ENCODE measurements around the gene RAD51B.

RAD51B gene

GRCh38 chr14:68634332-68634731 is 814.8 kb downstream of the RAD51B start:
- no peak for DNase-seq (ENCODE audit: low read depth in 2 of 2)

GRCh38 chr14:68634874-68635595 is 815.5 kb downstream of the RAD51B start:
- no peak for DNase-seq (ENCODE audit: low read depth in 2 of 2)

GRCh38 chr14:68636597-68636996 is 817.0 kb downstream of the RAD51B start:
- DNase-seq (ENCODE audit: low read depth in 2 of 2): no peak

- no peak for DNase-seq (ENCODE audit: low read depth in 2 of 2)
Observed at GRCh38 chr14:68637106-68638021, 817.8 kb downstream of the RAD51B start.

GRCh38 chr14:68638141-68638999 is 818.8 kb downstream of the RAD51B start:
- DNase-seq (ENCODE audit: low read depth in 2 of 2): no peak

- no peak for DNase-seq (ENCODE audit: low read depth in 2 of 2)
Observed at GRCh38 chr14:68639000-68639757, 819.6 kb downstream of the RAD51B start.

- DNase-seq (ENCODE audit: low read depth in 2 of 2): no peak
Observed at GRCh38 chr14:68639758-68640574, 820.4 kb downstream of the RAD51B start.

DNA sequence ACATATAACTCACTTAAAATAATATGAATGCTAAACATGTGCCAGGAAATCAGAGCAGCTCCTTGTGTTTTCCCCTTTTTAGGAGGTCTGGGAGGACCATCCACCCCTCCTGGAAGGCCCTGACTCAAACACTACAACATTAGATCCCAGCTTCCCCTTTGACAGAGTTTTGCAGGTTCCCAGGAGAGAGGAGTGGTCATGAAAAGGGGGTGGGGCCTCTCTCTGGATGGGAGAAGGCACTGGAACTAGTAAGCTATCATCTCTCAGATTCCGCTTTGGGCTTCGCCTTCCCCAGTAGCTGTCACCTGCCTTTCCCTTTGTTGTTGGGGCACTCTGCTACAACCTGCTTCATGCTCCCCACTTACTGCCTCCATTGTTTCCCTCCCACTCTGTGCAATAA is 824.1 kb downstream of the RAD51B start:
- no peak for DNase-seq (ENCODE audit: low read depth in 2 of 2)

DNA sequence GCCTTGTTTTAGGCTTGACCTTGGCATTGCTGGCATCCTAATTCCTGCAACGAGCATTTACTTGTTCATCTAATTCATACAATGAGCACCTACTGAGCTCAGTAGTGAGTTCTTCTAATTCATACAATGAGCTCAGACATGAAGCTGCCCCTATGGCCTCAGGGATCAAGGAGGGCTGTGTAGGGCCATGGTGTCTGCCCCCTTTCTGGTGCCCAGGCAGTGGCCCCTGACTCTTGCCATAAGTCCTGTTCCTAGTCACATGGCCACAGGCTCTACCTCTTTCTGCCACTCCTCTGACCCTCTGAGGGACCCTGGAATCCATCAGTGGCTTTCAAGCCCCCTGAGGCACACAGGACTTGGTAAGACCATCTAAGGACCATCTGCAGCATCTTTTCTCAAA is 824.5 kb downstream of the RAD51B start:
- no peak for DNase-seq (ENCODE audit: low read depth in 2 of 2)

DNA sequence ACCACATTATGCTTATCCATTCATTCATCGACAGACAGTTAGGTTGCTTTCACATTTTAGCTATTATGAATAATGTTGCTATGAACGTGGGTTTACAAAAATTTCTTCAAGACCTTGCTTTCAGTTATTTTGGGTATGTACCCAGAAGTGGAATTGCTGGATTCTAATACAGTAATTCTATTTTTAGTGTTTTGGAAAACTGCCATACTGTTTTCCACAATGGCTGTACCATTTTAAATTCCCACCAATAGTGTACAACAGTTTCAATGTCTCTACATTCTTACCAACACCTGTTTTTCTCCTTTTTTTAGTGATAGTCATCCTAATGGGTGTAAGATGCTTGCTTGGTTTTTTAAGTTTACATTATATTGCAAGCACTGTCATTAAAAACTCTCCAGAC is 825.8 kb downstream of the RAD51B start:
- DNase-seq (ENCODE audit: low read depth in 2 of 2): no peak

- DNase-seq (ENCODE audit: low read depth in 2 of 2): no peak
Observed at GRCh38 chr14:68649476-68650189, 830.1 kb downstream of the RAD51B start.

DNA sequence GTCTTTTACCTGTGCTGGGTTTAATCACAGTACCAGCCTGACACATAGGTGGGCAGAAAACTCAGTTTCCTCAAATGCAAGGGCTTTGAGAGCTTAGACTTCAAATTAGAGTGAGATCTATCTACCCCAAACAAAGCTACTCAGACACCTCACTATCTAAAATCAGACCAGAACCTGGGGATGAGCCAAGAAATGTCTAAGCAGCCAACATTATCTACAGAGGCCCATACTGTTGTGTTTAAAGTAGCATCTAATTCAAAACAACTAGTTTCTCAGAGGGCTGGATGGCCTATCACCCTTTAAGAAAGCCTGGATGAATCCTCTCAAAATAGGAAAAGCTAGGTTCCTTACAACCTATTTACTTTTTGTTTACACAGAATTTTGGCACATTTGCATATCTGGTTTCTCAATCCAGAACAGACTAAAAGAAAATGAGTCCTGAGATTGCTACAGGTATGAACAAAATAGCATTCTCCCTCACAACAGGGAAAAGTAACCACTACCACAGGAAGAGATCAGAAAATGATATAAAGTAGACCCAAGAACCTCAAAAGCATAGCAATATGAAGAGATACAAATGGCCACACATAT is 830.9 kb downstream of the RAD51B start:
- no peak for DNase-seq (ENCODE audit: low read depth in 2 of 2)

GRCh38 chr14:68651075-68651474 is 831.5 kb downstream of the RAD51B start:
- no peak for DNase-seq (ENCODE audit: low read depth in 2 of 2)

- DNase-seq (ENCODE audit: low read depth in 2 of 2): no peak
Observed at GRCh38 chr14:68651652-68652432, 832.3 kb downstream of the RAD51B start.

- no peak for DNase-seq (ENCODE audit: low read depth in 2 of 2)
Observed at GRCh38 chr14:68652433-68652690, 832.8 kb downstream of the RAD51B start.

GRCh38 chr14:68653108-68653507 is 833.5 kb downstream of the RAD51B start:
- no peak for DNase-seq (ENCODE audit: low read depth in 2 of 2)

- DNase-seq (ENCODE audit: low read depth in 2 of 2): no peak
Observed at GRCh38 chr14:68653804-68654203, 834.2 kb downstream of the RAD51B start.

DNA sequence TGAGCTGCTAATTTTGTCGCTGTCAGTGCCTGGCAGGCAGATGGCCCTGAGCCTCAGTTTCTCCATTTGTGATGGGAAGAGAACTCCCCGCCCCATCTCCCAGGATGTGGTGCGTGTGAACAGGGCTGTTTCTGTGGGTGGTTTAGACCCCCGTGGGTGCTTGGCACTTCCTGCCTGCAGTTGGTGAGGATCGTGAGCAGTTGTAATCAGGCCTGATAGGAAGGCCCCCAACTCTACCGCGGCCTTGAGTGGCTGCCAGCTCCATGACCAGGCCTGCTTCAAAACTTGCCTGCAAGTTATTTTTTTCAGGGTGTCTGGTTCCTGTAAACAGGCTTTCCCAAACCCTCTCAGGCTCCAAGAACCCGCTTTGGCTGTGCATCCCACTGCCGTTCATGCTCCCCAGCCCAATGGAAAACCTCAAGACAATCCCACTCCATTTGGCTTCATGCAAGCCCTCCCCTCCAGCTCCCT is 834.9 kb downstream of the RAD51B start:
- no peak for DNase-seq (ENCODE audit: low read depth in 2 of 2)
